ENCODE results near the gene CENPE. TPM values are rescaled to one million over a fixed set of nuclear protein-coding genes. Genes with fewer than 3 reads are reported as not detected.
A peak's percentile ranks its signal among the peaks of the same experiment; 100 is the strongest.

Gene CENPE
- total and polyA plus RNA-seq, 2 donors (not counting 3 experiments of a cell fraction or from before 2014, with no cell fraction given): 1.7 to 50.8 TPM

- BruUV-seq (replicated peaks): no TSS peak
- Histone ChIP-seq H4K20me1 (replicated peaks; ENCODE audit: control insufficient read depth, extremely low read depth, insufficient read depth, low read length) (peaks cover 3% of the 10 kb centered on the region), H3K9me3 (replicated peaks; ENCODE audit: control insufficient read depth, insufficient read depth, low read length) (no peaks in the 10 kb centered on the region), H3K4me2 (ENCODE audit: insufficient read depth, low read length) (peak overlapping the region; percentile 93), H3K4me3 (replicated peaks in 1 of 3; ENCODE audit: insufficient read depth in 1 of 3, low read depth in 1 of 3, low read length in 3 of 3) (peak overlapping the region in 2 of 3 experiments; percentile 18 to 83), H3K9ac (replicated peaks; ENCODE audit: extremely low read depth, insufficient read depth, low read length) (no peak overlapping the region), H3K27ac (ENCODE audit: insufficient read depth, low read depth, low read length) (no peak overlapping the region), H3K4me1 (ENCODE audit: control insufficient read depth, extremely low read depth, insufficient read depth, low read length) (peaks cover 15% of the 10 kb centered on the region), H3K79me2 (ENCODE audit: control insufficient read depth, insufficient read depth, low read length) (peaks cover 52% of the 10 kb centered on the region), H2AFZ (ENCODE audit: low read depth, low read length) (no peak overlapping the region), H3K9me1 (replicated peaks; ENCODE audit: control insufficient read depth, extremely low read depth, insufficient read depth, low read length) (peaks cover under 1% of the 10 kb centered on the region), H3K36me3 (ENCODE audit: control insufficient read depth in 2 of 2, extremely low read depth in 1 of 2, insufficient read depth in 2 of 2, low read length in 2 of 2) (no peaks in the 10 kb centered on the region), H3K27me3 (ENCODE audit: control insufficient read depth in 2 of 2, insufficient read depth in 2 of 2, low read length in 2 of 2) (no peaks in the 10 kb centered on the region)
- ChIA-PET POLR2A (interaction anchor here (0.6 kb wide), 1 partner anchor 490 kb away, joined by 3 read pairs; no protein-coding TSS in a partner anchor), CTCF (interaction anchor here (0.9 to 1.7 kb wide), 3 partner anchors 9 to 454 kb away, joined by 3 to 8 read pairs (median 5); partner anchors contain the start of gene BDH2)
- no peak for FAIRE-seq
- peak; percentile 14 for DNase-seq (ENCODE audit: low read depth, low spot score)
- TF ChIP-seq JUN (IDR thresholded peaks at IDR 0.05; ENCODE audit: borderline replicate concordance, insufficient read depth, insufficient read length, low read depth) (no peak), GATA2 (IDR thresholded peaks at IDR 0.05; ENCODE audit: insufficient read depth, insufficient read length, low read depth, low read length) (no peak), MYC (IDR thresholded peaks at IDR 0.05; ENCODE audit: low read depth, low read length) (no peak), FOS (IDR thresholded peaks at IDR 0.05; ENCODE audit: borderline replicate concordance, insufficient read depth, low read length) (no peak), POLR2AphosphoS5 (IDR thresholded peaks at IDR 0.05; ENCODE audit: insufficient read depth, low read depth, low read length) (no peak), EZH2 (IDR thresholded peaks at IDR 0.05; ENCODE audit: borderline replicate concordance, low read depth, low read length, severe bottlenecking) (no peak), POLR2A (IDR thresholded peaks at IDR 0.05; ENCODE audit: low read depth, low read length) (no peak)
- TF ChIP-seq, protein P1, sequence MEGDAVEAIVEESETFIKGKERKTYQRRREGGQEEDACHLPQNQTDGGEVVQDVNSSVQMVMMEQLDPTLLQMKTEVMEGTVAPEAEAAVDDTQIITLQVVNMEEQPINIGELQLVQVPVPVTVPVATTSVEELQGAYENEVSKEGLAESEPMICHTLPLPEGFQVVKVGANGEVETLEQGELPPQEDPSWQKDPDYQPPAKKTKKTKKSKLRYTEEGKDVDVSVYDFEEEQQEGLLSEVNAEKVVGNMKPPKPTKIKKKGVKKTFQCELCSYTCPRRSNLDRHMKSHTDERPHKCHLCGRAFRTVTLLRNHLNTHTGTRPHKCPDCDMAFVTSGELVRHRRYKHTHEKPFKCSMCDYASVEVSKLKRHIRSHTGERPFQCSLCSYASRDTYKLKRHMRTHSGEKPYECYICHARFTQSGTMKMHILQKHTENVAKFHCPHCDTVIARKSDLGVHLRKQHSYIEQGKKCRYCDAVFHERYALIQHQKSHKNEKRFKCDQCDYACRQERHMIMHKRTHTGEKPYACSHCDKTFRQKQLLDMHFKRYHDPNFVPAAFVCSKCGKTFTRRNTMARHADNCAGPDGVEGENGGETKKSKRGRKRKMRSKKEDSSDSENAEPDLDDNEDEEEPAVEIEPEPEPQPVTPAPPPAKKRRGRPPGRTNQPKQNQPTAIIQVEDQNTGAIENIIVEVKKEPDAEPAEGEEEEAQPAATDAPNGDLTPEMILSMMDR (IDR thresholded peaks at IDR 0.05; ENCODE audit: extremely low read depth in 1 of 2, insufficient read depth in 1 of 2, low read depth in 1 of 2, low read length in 2 of 2): no peak
- dilution Hi-C loops (cut with MboI; ENCODE audit: extremely low pct_ligation_motif_present, low sequenced_read_pairs): no loop called here
- intact Hi-C loops (cut with micrococcal nuclease): loop anchor here (2.0 kb wide), 1 partner anchor 28 kb away; no protein-coding TSS in a partner anchor
These were observed 123.3 kb downstream of the CENPE start for GRCh38 chr4:103074744-103075434.

Measured in endothelial cell of umbilical vein (primary cell).